Fibroblast of the aortic adventitia (primary cell): ENCODE measurements around the gene GPR162. TPM values are rescaled to one million over a fixed set of nuclear protein-coding genes. Genes with fewer than 3 reads are reported as not detected.

Experiments
- DNase-seq: peaks from one replicate; pipeline ENCODE4 v3.0.0-alpha.2; 2010; ENCODE audit warnings: low read depth
- H3K4me3 ChIP-seq: 2 replicates; pipeline ENCODE4 v1.5.1; 2011; ENCODE audit warnings: low read depth, mild to moderate bottlenecking, control low read depth, low read length, moderate library complexity
- CTCF ChIP-seq: IDR thresholded peaks from 2 replicates; pipeline ENCODE4 v1.5.1; 2011; ENCODE audit warnings: mild to moderate bottlenecking, low read length, control low read depth, inconsistent platforms; ENCODE audit not compliant: insufficient read depth
- total RNA-seq: library from RNA; depleted of rRNA; stranded (reverse); fragments of >200 nt; gene quantifications from 2 replicates; pipeline ENCODE4 v1.2.3, GENCODE V29; 2012; ENCODE audit warnings: low replicate concordance

The GPR162 gene
- total RNA-seq, 1 donor: 2.6 TPM

GRCh38 chr12:6822426-6823135, 960 bp downstream of the GPR162 start:
- DNase-seq: no peak
- peak overlapping the region; percentile 65 for H3K4me3 ChIP-seq
- no peak for TF ChIP-seq CTCF

GRCh38 chr12:6823182-6824084, 1.8 kb downstream of the GPR162 start:
- no peak overlapping the region for H3K4me3 ChIP-seq
- TF ChIP-seq CTCF: no peak
- no peak for DNase-seq

GRCh38 chr12:6824085-6824775, 2.6 kb downstream of the GPR162 start:
- H3K4me3 ChIP-seq: no peak overlapping the region
- TF ChIP-seq CTCF: no peak
- no peak for DNase-seq

- peak; percentile 40 for DNase-seq
- no peak for TF ChIP-seq CTCF
- peak overlapping the region; percentile 58 for H3K4me3 ChIP-seq
Measured at GRCh38 chr12:6824901-6825381, 3.3 kb downstream of the GPR162 start.

GRCh38 chr12:6825398-6826124, 3.9 kb downstream of the GPR162 start:
- DNase-seq: peak; percentile 84
- TF ChIP-seq CTCF: peak; percentile 97
- peak overlapping the region; percentile 58 for H3K4me3 ChIP-seq
